DOHH2 (cell line): ENCODE results near the gene TET2.

Source experiments
- H3F3A ChIP-seq: fragments of 200-600 bp; sonication (generic), shearing (Covaris generic); 2 replicates; pipeline ENCODE4 v1.6.0; 2016; ENCODE audit warnings: antibody characterized with exemption, mild to moderate bottlenecking; ENCODE audit not compliant: control insufficient read depth, insufficient read depth
- H3K27ac ChIP-seq: fragments of 200-600 bp; sonication (generic); 2 replicates; pipeline ENCODE4 v1.5.1; 2014; ENCODE audit warnings: low read depth, mild to moderate bottlenecking, low read length, moderate library complexity
- H3K27me3 ChIP-seq: fragments of 200-600 bp; sonication (generic); 2 replicates; pipeline ENCODE4 v1.6.1; 2014; ENCODE audit warnings: mild to moderate bottlenecking, low read length, mixed read lengths; ENCODE audit not compliant: control insufficient read depth
- H3K36me3 ChIP-seq: fragments of 200-600 bp; sonication (generic); 2 replicates; pipeline ENCODE4 v1.6.1; 2014; ENCODE audit warnings: mild to moderate bottlenecking, low read length, moderate library complexity, mixed read lengths; ENCODE audit not compliant: control insufficient read depth
- H3K4me1 ChIP-seq: fragments of 200-600 bp; sonication (generic); 2 replicates; pipeline ENCODE4 v1.6.1; 2014; ENCODE audit warnings: mild to moderate bottlenecking, low read length, mixed read lengths; ENCODE audit not compliant: control insufficient read depth
- H3K4me2 ChIP-seq: fragments of 200-600 bp; sonication (generic); 2 replicates; pipeline ENCODE4 v1.6.0; 2014; ENCODE audit warnings: mild to moderate bottlenecking, low read length, moderate library complexity
- H3K4me3 ChIP-seq: fragments of 200-600 bp; sonication (generic); 2 replicates; pipeline ENCODE4 v1.5.1; 2014; ENCODE audit warnings: mild to moderate bottlenecking, low read length, mixed read lengths
- H3K79me2 ChIP-seq: fragments of 200-600 bp; sonication (generic); 2 replicates; pipeline ENCODE4 v1.6.1; 2014; ENCODE audit warnings: mild to moderate bottlenecking, low read length, mixed read lengths; ENCODE audit not compliant: control insufficient read depth
- H3K9me2 ChIP-seq: fragments of 200-600 bp; sonication (generic); replicated peaks from 2 replicates; pipeline ENCODE4 v1.6.1; 2014; ENCODE audit warnings: mild to moderate bottlenecking, low read length, mixed read lengths; ENCODE audit not compliant: control insufficient read depth
- H3K9me3 ChIP-seq: fragments of 200-600 bp; sonication (generic); 2 replicates; pipeline ENCODE4 v1.6.1; 2014; ENCODE audit warnings: antibody characterized with exemption, low read length, mixed read lengths; ENCODE audit not compliant: control insufficient read depth, insufficient read depth
- H4K20me1 ChIP-seq: fragments of 200-600 bp; sonication (generic); 2 replicates; pipeline ENCODE4 v1.6.0; 2014; ENCODE audit warnings: low read depth, mild to moderate bottlenecking, antibody characterized with exemption, low read length, moderate library complexity; ENCODE audit not compliant: control insufficient read depth, insufficient read depth
- CTCF ChIP-seq: fragments of 200-600 bp; sonication (generic); IDR thresholded peaks from one replicate; pipeline ENCODE4 v1.5.1; 2014; ENCODE audit warnings: antibody characterized with exemption, mild to moderate bottlenecking, low read depth, low read length; ENCODE audit not compliant: poor library complexity, severe bottlenecking
- EZH2phosphoT487 ChIP-seq: fragments of 200-600 bp; sonication (generic); IDR thresholded peaks from 2 replicates; pipeline ENCODE4 v1.6.1; 2017; ENCODE audit warnings: borderline replicate concordance, mild to moderate bottlenecking, antibody characterized with exemption, low read length, moderate library complexity, mixed read lengths

Gene TET2

GRCh38 chr4:105276361-105277104, 129.9 kb downstream of the TET2 start:
- TF ChIP-seq CTCF, result no peak
- no peak for TF ChIP-seq EZH2phosphoT487
- H3K9me2 ChIP-seq, result no peaks in the 10 kb centered on the region
- H3K9me3 ChIP-seq, result no peaks in the 10 kb centered on the region
- no peak overlapping the region for H3K4me2 ChIP-seq
- no peak overlapping the region for H3K4me3 ChIP-seq
- no peaks in the 10 kb centered on the region for H3K4me1 ChIP-seq
- no peak overlapping the region for H3K27ac ChIP-seq
- H3K79me2 ChIP-seq, result no peaks in the 10 kb centered on the region
- H3F3A ChIP-seq, result no peaks in the 10 kb centered on the region
- peaks cover 10% of the 10 kb centered on the region for H3K36me3 ChIP-seq
- H4K20me1 ChIP-seq, result no peaks in the 10 kb centered on the region
- H3K27me3 ChIP-seq, result no peaks in the 10 kb centered on the region

GRCh38 chr4:105277702-105278101, 131.0 kb downstream of the TET2 start:
- Histone ChIP-seq H3K9me3 (no peaks in the 10 kb centered on the region), H3K36me3 (peaks cover 10% of the 10 kb centered on the region), H3K27me3 (no peaks in the 10 kb centered on the region), H3K4me2 (no peak overlapping the region), H3K4me1 (no peaks in the 10 kb centered on the region), H3K9me2 (no peaks in the 10 kb centered on the region), H3F3A (no peaks in the 10 kb centered on the region), H3K79me2 (no peaks in the 10 kb centered on the region), H3K27ac (no peak overlapping the region), H4K20me1 (no peaks in the 10 kb centered on the region), H3K4me3 (no peak overlapping the region)
- TF ChIP-seq CTCF (no peak), EZH2phosphoT487 (no peak)

GRCh38 chr4:105279314-105279713, 132.6 kb downstream of the TET2 start:
- Histone ChIP-seq H4K20me1 (no peaks in the 10 kb centered on the region), H3K4me3 (no peak overlapping the region), H3K4me2 (no peak overlapping the region), H3K9me2 (no peaks in the 10 kb centered on the region), H3K79me2 (no peaks in the 10 kb centered on the region), H3K9me3 (no peaks in the 10 kb centered on the region), H3K27me3 (no peaks in the 10 kb centered on the region), H3F3A (no peaks in the 10 kb centered on the region), H3K4me1 (no peaks in the 10 kb centered on the region), H3K36me3 (peaks cover 10% of the 10 kb centered on the region), H3K27ac (no peak overlapping the region)
- no peak for TF ChIP-seq CTCF
- no peak for TF ChIP-seq EZH2phosphoT487
